Colonic mucosa (tissue), 4 donors: ENCODE results near the gene MMP20. TPM values are rescaled to one million over a fixed set of nuclear protein-coding genes. Genes with fewer than 3 reads are reported as not detected.

Source experiments
- DNase-seq: peaks from one replicate; pipeline ENCODE4 v3.0.0-alpha.2; 2020
- H3K27ac ChIP-seq: fragments of 200-600 bp; one replicate; pipeline ENCODE4 v1.8.0; 2021
- H3K27me3 ChIP-seq: fragments of 200-600 bp; one replicate; pipeline ENCODE4 v1.8.0; 2021
- H3K36me3 ChIP-seq: fragments of 200-600 bp; one replicate; pipeline ENCODE4 v1.8.0; 2021
- H3K4me1 ChIP-seq: fragments of 200-600 bp; one replicate; pipeline ENCODE4 v1.8.0; 2021; ENCODE audit warnings: mild to moderate bottlenecking
- H3K4me3 ChIP-seq: fragments of 200-600 bp; one replicate; pipeline ENCODE4 v1.8.0; 2021
- H3K9ac ChIP-seq, 2 donors: one replicate each; pipeline ENCODE4 v1.7.0; 2013; ENCODE audit warnings: control low read depth in 2 of 2, low read depth in 2 of 2, low read length in 2 of 2
- H3K9me3 ChIP-seq: fragments of 200-600 bp; one replicate; pipeline ENCODE4 v1.8.0; 2021
- CTCF ChIP-seq: fragments of 200-600 bp; IDR thresholded peaks from one replicate; pipeline ENCODE4 v1.8.0; 2022; ENCODE audit warnings: antibody characterized with exemption, mild to moderate bottlenecking
- intact Hi-C: fragments of 100-400 bp; cut with DNase I; formaldehyde crosslinking; loops from one replicate; pipeline ENCODE4 v1.14.1; 2022
- total RNA-seq, 2 donors: library from RNA; stranded (reverse); fragmentation: NEBNext Ultra II Directional in 1 of 2; extraction: Animal tissue kit (Norgen Biotek cat#: 25700) in 1 of 2; gene quantifications; one replicate each; pipeline ENCODE4 v1.2.1, GENCODE V29; 2021
- donor health status: healthy.
- donor health status: DM: no; HTN: no; CAD: no.
- donor health status: DM: no; HTN: no; CAD: no.

The MMP20 gene
- total RNA-seq, 2 donors from 2014 or later, result not detected

GRCh38 chr11:102587722-102588121 lies 37.4 kb downstream of the MMP20 start:
- Histone ChIP-seq H3K4me1 (no peaks in the 10 kb centered on the region), H3K9me3 (no peaks in the 10 kb centered on the region), H3K27me3 (no peaks in the 10 kb centered on the region), H3K36me3 (no peaks in the 10 kb centered on the region), H3K4me3 (no peak overlapping the region), H3K27ac (no peak overlapping the region), H3K9ac (no peak overlapping the region)
- intact Hi-C loops, result no loop called here
- TF ChIP-seq CTCF, result no peak
- no peak for DNase-seq

GRCh38 chr11:102583141-102583873 lies 41.8 kb downstream of the MMP20 start:
- H3K27ac ChIP-seq, result no peak overlapping the region
- H3K27me3 ChIP-seq, result no peaks in the 10 kb centered on the region
- no peak overlapping the region for H3K9ac ChIP-seq
- no peaks in the 10 kb centered on the region for H3K4me1 ChIP-seq
- no peak overlapping the region for H3K4me3 ChIP-seq
- intact Hi-C loops, result no loop called here
- no peak for TF ChIP-seq CTCF
- DNase-seq, result no peak
- H3K9me3 ChIP-seq, result no peaks in the 10 kb centered on the region
- no peaks in the 10 kb centered on the region for H3K36me3 ChIP-seq

GRCh38 chr11:102582140-102582539 lies 43.0 kb downstream of the MMP20 start:
- intact Hi-C loops, result no loop called here
- no peak overlapping the region for H3K27ac ChIP-seq
- no peak for DNase-seq
- H3K27me3 ChIP-seq, result no peaks in the 10 kb centered on the region
- H3K9ac ChIP-seq, result no peak overlapping the region
- no peaks in the 10 kb centered on the region for H3K36me3 ChIP-seq
- no peaks in the 10 kb centered on the region for H3K9me3 ChIP-seq
- H3K4me1 ChIP-seq, result no peaks in the 10 kb centered on the region
- H3K4me3 ChIP-seq, result no peak overlapping the region
- TF ChIP-seq CTCF, result no peak

GRCh38 chr11:102581066-102581465 lies 44.1 kb downstream of the MMP20 start:
- DNase-seq, result no peak
- intact Hi-C loops, result no loop called here
- no peak overlapping the region for H3K27ac ChIP-seq
- no peaks in the 10 kb centered on the region for H3K36me3 ChIP-seq
- no peak for TF ChIP-seq CTCF
- H3K9me3 ChIP-seq, result no peaks in the 10 kb centered on the region
- H3K4me3 ChIP-seq, result no peak overlapping the region
- H3K27me3 ChIP-seq, result no peaks in the 10 kb centered on the region
- no peaks in the 10 kb centered on the region for H3K4me1 ChIP-seq
- H3K9ac ChIP-seq, result no peak overlapping the region

- intact Hi-C loops, result no loop called here
- no peak overlapping the region for H3K9ac ChIP-seq
- DNase-seq, result no peak
- no peak overlapping the region for H3K27ac ChIP-seq
- TF ChIP-seq CTCF, result no peak
- no peak overlapping the region for H3K4me3 ChIP-seq
- H3K9me3 ChIP-seq, result no peaks in the 10 kb centered on the region
- no peaks in the 10 kb centered on the region for H3K27me3 ChIP-seq
- no peaks in the 10 kb centered on the region for H3K36me3 ChIP-seq
- H3K4me1 ChIP-seq, result no peaks in the 10 kb centered on the region
These were observed 44.8 kb downstream of the MMP20 start for GRCh38 chr11:102580185-102580951.
